Stimulated activated CD8-positive, alpha-beta memory T cell treated with anti-CD3 and anti-CD28 coated beads, Interleukin-7, amount 100 ng/mL, for 1 hour (primary cell): ENCODE measurements around the gene ADGRD2.

Experiments used
- DNase-seq, 2 donors: peaks; one replicate each; pipeline ENCODE4 v3.0.0-alpha.2; 2020; ENCODE audit warnings: low read depth in 2 of 2

Gene ADGRD2

DNA sequence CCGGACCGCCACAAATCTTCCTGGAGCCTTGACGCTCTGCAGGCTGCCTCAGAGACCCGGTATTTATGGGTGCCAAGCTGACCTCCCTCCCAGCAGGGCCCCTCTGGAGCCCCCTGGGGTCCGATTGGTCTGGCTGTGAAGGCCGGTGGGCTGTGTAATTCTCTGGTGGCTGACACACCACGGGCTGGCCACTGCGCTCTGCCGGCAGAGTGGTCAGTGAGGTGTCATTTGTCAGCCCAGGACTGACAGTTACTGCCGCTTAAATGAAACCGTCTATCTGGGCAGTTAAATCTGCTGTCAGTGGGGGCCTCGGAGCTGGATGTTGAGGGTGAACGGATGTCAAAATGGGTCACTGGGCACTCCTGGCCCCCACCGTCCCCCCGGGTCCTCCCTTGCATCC is 46.2 kb downstream of the ADGRD2 start:
- no peak for DNase-seq

DNA sequence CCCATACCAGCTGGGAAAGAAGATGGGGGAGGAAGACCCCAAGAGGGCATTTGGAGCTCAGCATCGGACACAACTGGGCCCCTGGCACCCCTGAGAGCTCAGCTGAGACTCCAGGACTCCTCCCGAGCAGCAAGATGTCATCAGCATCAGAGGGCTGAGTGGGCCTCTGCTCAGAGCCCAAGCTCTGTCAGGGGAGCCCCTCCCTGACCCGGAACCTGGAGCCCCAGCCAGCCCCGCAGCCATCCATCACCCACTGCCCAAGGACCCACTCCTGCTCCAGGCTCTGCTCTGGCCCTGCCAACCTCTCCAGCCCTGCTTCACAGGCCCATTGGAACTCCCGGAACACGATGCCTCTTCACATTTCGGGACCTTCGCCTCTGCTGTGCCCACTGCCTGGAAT is 47.2 kb downstream of the ADGRD2 start:
- no peak for DNase-seq

DNA sequence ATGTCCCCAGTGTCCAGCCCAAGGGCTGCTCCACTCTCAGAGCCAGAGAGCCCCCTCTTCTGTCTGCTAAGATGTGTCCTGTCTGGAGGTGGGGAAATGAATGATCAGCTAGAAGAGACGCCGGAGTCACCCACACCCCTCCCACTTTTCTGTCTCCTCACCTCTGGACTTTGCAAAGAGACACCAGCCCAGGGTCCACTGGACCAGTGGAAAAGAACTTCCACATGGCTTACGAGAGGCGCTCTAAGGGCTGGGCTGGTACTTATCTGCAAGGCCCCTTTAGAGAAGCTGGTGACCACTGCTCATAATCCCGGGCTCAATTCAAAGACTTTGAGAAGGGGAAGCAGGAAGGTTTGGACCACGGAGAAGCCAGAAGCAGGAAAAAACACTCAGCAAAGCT is 47.8 kb downstream of the ADGRD2 start:
- no peak for DNase-seq

DNA sequence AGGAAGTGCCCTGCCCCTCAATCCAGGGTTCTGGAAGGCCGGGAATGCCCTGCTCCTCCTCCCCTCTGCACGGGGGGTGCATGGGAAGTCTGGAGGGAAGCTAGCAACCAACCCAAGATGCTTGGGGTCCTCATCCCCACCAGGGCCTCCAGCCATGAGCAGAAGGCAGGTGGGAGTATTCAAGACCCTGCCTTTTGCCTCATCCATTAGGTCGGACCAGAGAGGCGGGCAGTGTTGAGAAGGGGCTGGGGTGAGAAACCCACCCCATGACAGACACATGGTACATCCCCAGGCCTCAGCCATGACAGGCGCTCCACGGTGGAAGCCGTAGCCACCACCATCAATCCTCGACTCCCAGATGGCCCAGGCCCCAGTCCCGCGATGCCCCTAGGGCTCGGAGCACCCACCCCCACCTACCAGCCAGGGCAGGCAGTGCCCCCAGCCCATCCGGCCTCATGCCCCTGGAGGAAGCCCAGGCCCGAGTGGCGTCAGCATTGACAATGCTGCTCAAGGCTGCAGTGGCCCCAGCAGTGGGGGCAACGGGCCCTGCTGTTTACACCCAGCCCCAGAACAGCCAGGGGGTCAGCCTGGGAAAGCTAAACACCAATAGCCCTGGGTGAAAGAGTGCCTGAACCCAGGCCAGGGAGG is 48.4 kb downstream of the ADGRD2 start:
- no peak for DNase-seq

DNA sequence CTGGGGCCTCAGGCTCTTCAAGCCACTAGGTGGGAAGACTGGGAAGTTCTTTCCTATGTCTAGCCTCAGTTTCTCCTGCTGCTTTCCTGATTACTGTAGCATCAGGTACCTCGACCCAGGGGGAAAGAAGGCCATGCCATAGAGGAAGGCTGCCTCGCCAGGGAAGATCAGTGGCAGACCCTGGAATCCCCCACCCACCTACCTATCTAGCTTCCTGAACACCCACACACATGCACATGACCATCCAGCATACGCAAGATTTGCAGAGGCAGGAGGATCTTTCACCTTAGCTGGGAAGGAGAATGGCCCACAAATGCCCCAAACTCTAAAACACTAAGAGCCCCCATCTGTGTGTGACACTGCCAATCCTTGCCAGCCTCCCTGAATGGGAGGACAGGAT is 49.0 kb downstream of the ADGRD2 start:
- no peak for DNase-seq

DNA sequence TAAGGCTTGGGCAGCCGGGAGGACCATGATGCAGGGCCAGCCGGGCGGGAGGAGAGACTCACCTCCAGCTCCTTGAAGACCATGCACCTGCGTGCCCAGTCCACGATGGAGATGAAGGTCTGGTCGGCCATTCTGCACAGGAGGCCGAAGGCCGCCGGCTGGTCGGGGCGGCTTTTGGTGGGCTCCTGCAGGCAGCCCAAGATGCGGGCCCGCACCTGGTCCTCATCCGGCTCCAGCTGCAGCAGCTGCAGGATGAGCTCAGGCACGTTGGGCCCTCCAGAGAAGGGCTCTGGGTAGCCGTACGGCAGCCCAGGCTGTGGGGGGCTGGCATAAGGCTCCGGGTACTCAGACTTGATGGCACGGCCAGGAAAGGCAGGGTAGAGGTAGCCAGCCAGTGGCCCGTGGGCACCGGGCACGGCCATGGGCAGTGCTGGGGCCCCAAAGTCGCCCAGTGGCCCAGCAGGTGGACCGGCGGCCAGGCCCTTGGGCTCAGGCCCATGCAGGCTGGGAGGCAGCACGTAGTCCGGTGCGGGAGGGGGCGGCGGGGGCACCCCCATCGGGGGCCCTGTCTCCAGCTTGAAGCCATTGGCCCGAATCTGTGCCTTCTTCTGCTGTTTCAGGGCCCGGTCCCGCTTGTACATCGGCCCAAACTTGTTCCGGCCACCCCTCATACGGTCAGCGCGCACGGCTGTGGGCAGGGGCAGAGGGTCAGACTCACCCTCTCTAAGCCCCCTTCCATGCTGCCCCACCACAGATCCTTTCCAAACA is 50.0 kb downstream of the ADGRD2 start:
- DNase-seq: no peak

- DNase-seq: no peak
Measured at GRCh38 chr9:124500796-124501611, 50.8 kb downstream of the ADGRD2 start.

DNA sequence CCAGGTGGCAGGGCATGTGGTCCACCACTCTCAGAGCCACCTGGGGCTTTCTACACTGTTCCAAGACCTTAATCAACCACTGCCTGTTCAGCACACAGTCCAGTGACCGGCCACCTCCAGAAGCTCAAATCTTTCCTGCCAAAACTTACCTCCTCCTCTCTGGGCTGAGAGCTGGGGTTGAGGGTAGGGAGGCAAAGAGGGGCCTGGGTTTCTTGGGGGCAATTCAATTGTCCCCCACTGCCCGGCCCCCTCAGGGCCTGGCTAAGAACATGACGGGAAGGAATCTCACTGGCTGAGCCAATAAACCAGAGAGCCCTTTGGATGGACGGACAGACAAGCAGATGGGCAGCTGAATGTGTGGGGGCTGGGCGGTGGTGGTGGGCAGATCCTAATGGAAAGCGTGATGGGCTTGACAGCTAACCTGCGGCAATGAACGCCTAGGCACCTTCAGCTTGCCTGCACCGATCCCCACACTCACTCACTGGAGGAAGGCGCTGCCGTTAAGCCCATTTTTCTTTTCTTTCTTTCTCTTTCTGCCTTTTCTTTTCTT is 51.6 kb downstream of the ADGRD2 start:
- no peak for DNase-seq

DNA sequence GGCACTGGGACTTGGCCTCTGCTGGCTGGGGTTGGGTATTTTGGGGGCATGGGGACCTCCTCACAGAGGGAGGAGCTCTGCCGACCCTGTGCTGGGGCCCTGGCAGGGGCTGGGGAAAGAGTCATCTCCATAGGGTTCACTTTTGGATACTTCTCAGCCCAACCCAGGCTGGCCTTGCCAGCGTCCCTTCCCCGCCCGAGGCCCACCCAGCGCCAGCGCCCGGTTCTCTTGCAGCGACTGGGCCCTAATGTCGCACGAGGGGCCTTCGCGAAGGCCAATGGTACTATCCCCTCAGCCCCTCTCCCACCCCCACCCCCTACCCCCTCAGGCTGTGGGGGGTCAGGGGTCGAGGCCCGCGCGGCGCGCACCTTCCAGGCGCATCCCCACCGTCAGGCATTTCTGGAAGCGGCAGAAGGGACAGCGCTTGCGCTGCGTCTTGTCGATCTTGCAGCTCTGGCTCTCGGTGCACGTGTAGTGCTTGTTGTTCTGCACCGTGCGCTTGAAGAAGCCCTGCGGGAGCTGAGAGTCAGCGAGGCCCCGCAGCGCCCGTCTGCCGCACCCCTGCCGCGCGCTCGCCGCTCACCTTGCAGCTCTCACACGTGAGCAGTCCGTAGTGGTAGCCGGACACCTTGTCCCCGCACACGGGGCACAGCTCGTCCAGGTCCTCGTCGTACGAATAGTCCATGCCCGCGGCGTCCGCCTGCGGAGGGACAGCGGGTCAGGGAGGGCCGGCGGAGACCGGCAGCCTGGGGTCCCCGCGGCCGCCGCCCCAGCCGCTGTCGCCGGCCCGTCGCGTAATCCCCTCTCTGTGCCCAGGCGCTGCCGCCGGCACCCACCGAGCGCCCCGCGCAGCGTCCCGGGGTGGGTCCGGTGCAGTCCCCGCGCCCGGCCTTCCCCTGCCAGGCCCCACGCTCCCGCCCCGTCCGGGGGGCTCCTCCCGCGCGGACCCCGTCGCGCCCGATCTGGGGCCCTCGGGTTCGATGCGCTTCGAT is 52.8 kb downstream of the ADGRD2 start:
- no peak for DNase-seq

DNA sequence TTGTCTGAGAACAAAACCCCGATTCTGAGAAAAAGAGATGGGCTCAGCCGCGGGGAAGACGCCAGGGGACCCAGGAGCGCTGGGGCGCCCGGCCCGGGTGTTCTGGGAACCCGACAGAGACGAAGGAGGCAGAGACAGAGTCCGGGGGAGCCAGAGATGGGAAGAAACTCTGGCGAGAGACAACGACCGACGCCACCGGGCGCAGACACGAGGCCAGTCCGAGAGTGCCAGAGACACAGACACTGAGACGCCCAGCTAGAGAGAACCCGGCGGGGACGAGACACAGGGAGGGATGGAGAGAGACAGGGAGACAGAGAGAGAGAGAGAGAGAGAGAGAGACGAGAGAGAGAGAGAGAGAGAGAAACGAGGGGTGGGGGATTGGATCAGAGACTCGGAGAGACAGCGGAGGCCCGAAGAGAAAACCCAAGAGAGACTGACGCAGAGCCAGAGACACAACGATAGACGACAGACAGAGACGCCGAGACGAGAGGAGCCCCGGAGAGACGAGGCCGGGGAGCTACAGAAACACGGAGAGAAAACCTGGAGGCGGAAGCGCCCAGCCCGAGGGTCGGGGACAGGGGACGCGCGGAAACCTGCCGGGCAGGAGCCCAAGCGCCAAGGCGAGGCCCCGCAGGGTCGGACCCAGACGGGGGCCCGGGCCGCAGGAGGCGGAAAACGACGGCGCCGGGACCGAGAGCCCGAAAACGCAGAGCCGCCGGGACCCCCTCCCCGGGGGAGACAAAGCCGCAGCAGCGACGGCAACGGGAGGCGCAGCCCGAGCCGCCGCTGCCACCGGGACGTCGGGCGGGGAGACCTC is 53.7 kb downstream of the ADGRD2 start:
- DNase-seq: no peak

DNA sequence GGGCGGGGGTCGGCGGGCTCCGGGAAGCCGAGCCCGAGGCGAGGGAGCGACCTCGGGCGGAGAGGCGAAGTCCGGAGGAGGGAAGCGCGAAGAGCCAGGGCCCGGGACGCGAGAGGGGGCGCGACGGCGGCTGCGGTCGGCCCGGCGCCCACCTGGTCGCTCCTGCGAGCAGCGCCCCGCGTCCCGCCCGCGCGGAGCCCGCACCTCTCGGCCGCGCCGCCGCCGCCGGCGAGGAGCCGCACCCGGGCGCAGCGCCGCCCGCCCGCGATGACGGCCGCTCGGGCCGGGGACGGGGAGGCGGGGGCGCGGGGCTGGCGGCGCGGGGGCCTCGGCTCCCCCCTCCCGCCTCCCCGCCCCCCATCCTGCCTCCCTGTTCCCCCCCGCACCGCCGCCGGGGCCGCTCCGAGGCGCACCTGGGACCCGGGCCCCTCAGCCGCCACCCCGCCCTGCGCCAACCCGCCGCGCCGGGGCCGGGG is 54.3 kb downstream of the ADGRD2 start:
- DNase-seq: no peak

DNA sequence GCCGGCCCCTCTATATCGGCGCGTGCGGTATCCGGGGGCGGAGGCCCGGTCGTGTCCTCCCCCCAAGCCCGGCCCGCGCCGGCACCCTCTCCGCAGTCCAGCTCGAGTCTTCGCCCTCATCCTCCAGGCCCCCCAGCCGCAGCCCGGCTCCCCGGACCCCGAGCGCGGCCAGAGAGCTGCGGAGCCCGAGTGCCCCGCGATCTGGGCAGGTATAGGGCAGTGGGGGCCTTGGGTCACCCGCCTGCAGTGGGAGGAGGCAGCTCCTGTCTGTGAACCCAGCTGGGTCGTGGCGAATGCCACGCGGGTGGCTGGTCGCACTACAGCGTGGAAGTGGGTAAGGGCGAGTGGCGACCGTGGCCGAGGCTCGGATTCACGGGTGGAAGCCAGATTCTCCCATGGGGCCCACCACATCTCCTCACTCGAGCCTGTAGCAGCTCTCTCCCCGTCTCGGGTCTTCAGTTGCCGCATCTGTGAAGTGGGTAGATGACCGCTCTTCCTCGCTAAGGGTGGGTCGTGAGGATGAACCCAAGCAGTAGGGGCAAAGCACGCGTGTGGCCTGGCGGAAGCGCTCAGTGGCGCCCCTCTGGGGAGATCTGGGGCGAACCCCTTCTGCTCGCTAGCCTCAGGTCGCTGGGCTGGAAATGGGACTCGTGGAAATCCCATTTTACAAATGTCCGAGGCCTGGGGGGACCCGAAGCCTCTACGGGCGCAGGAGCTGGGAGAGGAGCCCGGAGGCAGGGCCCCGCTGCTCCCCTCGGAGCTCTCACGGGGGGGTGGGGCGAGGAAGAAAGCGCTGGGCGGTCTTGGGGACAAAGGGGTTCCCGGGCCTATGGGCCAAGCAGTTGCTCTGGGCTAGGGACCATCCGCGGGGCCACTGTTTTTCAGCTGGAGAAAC is 55.0 kb downstream of the ADGRD2 start:
- no peak for DNase-seq

- DNase-seq: no peak
Measured at GRCh38 chr9:124505901-124506346, 55.7 kb downstream of the ADGRD2 start.

- no peak for DNase-seq
Measured at GRCh38 chr9:124506433-124506832, 56.2 kb downstream of the ADGRD2 start.

GRCh38 chr9:124506931-124507879 is 57.0 kb downstream of the ADGRD2 start, which contains the start of gene NR5A1:
TSS of gene NR5A1 (minus strand) at chr9:124507399. CDS start at chr9:124503395, 4,004 bp downstream.
- no peak for DNase-seq

GRCh38 chr9:124507880-124508423 is 57.7 kb downstream of the ADGRD2 start:
- no peak for DNase-seq

- no peak for DNase-seq
Measured at GRCh38 chr9:124510650-124511425, 60.6 kb downstream of the ADGRD2 start.
